KOPT-K1 (cell line): ENCODE results near the gene CTCF.

ENCODE experiments used
- H3K27ac ChIP-seq: fragments of 200-600 bp; sonication (generic); 2 replicates; pipeline ENCODE4 v1.5.1; 2016; ENCODE audit warnings: antibody characterized with exemption, mild to moderate bottlenecking, low read depth, low read length; ENCODE audit not compliant: poor library complexity, severe bottlenecking
- H3K36me3 ChIP-seq: fragments of 200-600 bp; sonication (generic); 2 replicates; pipeline ENCODE4 v1.5.1; 2017; ENCODE audit warnings: antibody characterized with exemption, mild to moderate bottlenecking, low read length, moderate library complexity; ENCODE audit not compliant: insufficient read depth
- H3K9me3 ChIP-seq: fragments of 200-600 bp; sonication (generic); 2 replicates; pipeline ENCODE4 v1.5.1; 2017; ENCODE audit warnings: antibody characterized with exemption, low read length, mild to moderate bottlenecking; ENCODE audit not compliant: insufficient read depth, poor library complexity, severe bottlenecking

The CTCF gene

DNA sequence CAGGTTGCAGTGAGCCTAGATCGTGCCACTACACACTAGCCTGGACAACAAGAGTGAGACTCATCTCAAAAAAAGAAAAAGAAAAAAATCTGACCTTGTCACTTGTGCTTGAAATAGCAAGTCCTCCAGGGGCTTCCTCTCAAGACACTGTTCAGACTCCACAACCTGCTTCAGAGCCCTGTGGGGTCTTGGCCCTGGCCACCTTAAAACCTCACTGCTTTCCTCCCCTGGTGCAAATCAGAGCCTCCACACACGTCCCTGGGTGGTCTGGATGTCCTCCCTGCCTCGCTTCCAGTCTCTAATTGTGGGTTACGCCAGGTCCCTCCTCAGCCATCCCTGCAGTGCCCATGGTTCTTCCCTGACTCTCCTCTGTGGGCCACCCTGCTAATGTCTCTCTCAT, 93.0 kb downstream of the CTCF start:
- Histone ChIP-seq H3K27ac (no peak overlapping the region), H3K9me3 (no peaks in the 10 kb centered on the region), H3K36me3 (peaks cover 83% of the 10 kb centered on the region)

DNA sequence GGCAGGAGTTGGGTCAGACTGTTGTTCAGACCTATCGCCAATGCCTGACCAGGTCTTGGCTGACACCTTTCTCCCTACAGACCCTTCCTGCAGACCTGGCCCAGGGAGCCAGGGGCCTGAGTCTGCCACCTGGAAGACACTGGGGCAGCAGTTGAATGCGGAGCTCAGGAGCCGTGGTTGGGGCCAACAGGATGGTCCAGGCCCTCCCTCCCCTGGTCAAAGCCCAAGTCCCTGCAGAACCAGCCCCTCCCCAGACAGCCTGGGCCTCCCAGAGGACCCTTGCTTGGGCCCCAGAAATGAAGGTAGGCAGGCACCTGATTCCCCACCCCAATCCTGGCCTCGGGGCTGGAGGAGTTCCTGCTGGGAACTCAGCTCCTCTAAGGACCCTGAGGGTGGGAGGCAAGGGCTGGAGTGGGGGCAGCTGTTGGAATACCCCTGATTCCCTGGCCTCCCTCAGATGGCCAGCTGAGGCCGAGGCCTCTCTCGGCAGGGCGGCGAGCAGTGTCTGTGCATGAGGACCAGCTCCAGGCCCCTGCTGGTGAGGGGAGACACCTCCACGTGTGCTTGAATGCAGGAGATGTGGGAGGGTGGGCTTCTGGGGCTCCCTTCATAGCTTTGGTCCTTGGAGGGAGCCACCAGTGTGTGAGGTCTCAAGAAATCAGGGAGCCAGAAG, 94.2 kb downstream of the CTCF start:
- peaks cover 72% of the 10 kb centered on the region for H3K36me3 ChIP-seq

DNA sequence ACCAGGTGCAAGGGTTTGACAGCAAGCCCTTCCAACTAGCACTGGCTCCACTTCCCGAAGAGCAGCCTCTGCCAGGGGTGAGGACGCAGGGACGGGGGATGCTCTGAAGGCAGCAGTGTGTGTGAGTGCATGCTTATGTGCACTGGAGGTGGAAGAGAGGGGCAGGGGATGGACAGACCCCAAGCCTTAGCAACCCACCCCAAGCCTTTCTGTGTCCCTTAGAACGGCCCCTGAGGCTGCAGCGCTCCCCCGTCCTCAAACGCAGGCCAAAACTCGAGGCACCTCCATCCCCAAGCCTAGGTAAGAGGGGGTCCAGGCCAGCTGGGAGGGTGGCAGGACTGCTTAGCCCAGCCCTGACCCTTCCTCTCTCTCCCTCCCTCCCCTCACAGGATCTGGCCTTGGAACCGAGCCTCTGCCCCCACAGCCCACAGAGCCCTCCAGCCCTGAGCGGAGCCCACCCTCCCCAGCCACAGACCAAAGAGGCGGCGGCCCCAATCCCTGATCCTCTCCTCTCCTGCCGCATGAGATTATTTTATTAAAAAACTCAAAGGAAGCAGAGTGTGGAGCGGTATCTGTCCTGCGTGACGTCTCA, 94.8 kb downstream of the CTCF start:
- Histone ChIP-seq H3K36me3 (peaks cover 66% of the 10 kb centered on the region), H3K27ac (no peak overlapping the region), H3K9me3 (no peaks in the 10 kb centered on the region)

More for the DNA sequence above, 94.2 kb downstream of the CTCF start:
- Histone ChIP-seq H3K27ac (no peak overlapping the region), H3K9me3 (no peaks in the 10 kb centered on the region)

DNA sequence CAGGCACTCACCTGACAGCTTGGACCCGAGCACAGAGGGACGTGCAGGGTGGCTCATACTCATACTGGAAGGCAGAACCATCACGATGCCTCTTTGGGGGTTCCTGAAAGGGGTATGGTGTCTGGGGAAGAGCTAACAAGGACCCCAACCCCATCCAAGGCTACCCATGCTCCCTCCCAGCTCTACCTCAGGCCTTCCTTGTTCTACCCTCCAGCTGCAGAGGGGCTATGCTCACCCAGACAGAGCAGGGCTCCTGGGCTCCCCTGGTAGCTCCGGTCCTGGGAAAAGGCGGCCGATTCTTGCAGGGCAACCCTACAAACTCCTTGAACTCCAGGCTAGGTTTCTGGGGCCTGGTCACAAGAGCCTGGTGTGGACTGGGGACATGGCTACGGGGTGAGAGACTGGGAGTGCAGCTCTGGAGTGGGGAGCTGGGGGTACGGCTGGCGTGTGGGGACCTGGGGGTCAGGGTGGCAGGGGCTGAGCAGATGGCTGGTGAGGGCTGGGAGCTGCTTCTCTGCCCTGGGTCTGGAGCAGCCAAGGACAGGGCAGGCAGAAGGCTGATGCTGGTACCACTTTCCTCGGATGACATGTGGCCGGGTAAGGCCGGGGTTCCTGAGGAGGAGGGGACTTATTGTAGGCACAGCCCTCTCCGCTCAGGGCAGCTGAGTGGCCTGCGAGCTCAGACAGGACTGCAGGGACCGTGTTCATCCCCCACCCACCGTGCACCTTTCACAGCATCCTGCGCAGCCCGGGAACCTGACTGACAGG, 95.6 kb downstream of the CTCF start:
- Histone ChIP-seq H3K9me3 (no peaks in the 10 kb centered on the region), H3K27ac (no peak overlapping the region), H3K36me3 (peaks cover 66% of the 10 kb centered on the region)

DNA sequence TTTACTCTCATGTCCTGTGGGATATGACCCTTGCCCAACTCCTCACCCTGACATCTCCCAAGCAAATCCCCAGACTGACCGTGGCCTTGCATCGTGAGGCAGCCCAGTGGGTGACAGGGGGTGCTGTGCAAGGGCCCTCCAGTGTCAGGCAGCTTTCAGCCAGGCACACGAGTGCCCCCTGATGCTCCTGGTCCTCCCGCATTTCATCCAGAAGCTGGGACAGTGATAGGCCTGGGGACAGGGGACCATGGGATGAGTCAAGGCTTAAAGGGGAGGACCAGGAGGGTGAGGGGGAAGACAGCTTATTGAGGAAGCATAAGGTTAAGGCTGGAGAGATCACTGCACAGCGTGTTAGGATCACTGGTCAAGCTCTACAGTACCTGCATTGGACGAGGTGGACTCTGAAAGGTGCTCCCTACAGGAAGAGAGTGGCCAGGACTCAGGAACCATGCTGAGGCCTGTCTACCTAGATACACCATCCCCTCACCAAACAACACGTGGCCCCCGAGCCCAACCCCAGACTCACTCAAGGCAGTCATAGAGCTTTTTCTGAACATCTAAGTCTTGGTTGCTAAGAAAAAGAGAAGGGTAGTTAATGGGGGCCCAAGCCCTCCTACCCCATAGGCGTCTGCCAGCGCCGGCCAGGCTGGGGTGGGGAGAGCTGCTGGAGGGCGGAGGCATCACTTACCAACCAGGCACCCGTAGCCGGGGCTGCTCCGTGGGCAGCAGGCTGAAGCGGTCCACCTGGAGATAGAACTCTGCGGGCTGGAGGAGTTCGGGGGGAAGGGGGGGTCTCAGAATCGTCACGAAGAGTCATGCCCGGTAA, 96.7 kb downstream of the CTCF start:
- H3K36me3 ChIP-seq = peaks cover 57% of the 10 kb centered on the region
- H3K9me3 ChIP-seq = no peaks in the 10 kb centered on the region
- peak overlapping the region; percentile 74 for H3K27ac ChIP-seq

DNA sequence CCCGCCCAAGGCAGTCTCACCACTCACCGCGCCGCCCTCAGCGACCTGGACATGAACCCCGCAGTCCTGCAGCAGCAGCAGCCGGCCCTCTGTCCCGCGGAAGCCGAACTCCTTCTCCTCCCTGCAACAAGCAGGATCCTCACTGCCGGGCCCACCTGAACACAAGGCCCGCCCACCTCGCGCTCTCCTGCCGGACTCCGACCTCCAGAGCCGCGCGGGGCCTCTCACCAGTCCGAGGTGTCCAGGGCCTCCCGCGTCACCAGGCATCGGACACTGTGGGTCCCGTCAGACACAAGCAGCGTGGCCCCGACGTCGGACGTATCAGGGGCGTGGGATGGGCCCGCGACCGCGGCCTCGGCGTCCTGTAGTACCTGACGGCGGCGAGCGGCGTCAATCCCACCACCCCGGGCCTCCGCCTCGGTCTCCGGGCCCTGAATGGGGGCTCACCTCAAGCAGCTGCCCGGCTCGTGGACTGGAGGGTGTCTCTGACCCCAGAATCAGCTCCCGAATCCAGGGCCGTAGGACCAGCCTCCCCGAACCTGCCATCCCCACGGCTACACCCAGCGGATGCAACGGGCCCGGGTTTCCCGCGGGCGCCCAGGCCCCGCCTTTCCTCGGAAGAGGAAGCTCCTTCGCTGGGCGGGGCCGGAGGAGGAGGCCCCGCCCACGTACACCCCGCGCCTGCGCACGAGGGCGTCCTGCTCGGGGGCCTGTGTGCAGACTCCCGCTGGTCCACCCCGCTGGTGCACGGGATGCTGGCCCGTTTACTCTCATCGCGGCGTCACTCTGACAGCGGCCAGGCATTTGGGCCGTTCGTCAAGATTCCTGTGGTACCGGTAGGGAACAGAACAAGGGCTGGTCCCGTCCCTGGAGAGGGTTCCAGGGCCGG, 97.6 kb downstream of the CTCF start, which contains the start of gene ACD:
TSS of gene ACD (minus strand) at position 586 of the 889 bp plus-strand sequence. CDS start at position 546, 40 bp downstream.
- Histone ChIP-seq H3K9me3 (no peaks in the 10 kb centered on the region), H3K27ac (peak within 1 kb of the TSS; percentile 74), H3K36me3 (peaks cover 49% of the 10 kb centered on the region)

DNA sequence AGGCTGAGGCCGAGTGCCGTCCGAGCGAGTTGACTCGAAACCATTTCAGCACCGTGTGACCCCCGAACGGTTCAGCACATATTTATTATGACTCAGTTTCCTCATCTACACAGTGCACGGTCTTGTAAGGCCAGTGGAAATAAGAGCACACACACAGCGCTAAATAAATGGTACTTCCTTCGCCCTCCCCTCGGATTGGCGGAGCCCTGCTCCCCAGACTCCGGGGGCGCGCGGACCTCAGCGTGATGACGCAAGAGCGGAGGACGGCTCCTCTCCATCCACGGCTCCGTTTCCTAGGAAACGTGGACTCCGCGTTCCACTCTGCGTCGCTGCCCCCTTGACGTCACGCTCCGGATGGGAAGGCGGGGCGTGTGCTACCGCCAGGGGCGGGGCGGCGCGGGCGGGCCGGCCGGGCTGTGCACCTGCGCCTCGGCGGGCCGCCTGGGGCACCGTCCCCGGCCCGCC, 98.3 kb downstream of the CTCF start, which contains the start of gene PARD6A:
TSS of gene PARD6A (plus strand) at position 397 of the 465 bp plus-strand sequence. CDS start 79 bp downstream, outside the sequence.
- Histone ChIP-seq H3K27ac (peak within 1 kb of the TSS; percentile 74), H3K36me3 (peaks cover 42% of the 10 kb centered on the region), H3K9me3 (no peaks in the 10 kb centered on the region)

DNA sequence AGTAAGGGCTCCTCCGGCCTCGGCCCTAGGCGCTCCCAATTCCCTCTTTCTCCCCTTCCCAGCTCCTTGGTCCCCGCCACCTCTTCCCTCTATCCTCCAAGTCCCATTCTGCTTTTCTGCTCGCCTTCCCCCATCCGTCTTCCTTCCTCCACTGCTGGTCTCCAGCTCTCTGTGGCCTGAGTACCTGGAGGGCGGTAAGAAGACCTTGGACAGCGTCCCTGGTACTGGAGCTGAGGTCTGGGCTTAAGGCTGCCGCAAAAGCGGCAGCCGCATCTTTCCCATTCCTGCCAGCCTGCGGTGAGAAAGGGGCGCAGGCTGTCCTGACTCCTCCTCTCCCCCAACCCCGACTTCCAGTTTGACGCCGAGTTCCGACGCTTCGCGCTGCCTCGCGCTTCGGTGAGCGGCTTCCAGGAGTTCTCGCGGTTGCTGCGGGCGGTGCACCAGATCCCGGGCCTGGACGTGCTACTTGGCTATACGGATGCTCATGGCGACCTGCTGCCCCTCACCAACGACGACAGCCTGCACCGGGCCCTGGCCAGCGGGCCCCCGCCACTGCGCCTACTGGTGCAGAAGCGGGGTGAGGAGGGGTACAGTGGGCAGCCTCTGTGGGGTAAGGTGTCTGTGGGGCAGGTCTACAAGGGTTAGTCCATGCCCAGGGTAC, 98.9 kb downstream of the CTCF start:
- no peaks in the 10 kb centered on the region for H3K9me3 ChIP-seq
- peak overlapping the region; percentile 74 for H3K27ac ChIP-seq
- peaks cover 35% of the 10 kb centered on the region for H3K36me3 ChIP-seq

DNA sequence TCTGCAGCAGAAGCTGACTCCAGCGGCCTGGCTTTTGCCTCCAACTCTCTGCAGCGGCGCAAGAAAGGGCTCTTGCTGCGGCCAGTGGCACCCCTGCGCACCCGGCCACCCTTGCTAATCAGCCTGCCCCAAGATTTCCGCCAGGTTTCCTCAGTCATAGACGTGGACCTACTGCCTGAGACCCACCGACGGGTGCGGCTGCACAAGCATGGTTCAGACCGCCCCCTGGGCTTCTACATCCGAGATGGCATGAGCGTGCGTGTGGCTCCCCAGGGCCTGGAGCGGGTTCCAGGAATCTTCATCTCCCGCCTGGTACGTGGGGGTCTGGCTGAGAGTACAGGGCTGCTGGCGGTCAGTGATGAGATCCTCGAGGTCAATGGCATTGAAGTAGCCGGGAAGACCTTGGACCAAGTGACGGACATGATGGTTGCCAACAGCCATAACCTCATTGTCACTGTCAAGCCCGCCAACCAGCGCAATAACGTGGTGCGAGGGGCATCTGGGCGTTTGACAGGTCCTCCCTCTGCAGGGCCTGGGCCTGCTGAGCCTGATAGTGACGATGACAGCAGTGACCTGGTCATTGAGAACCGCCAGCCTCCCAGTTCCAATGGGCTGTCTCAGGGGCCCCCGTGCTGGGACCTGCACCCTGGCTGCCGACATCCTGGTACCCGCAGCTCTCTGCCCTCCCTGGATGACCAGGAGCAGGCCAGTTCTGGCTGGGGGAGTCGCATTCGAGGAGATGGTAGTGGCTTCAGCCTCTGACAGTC, 99.7 kb downstream of the CTCF start:
- Histone ChIP-seq H3K27ac (no peak overlapping the region), H3K9me3 (no peaks in the 10 kb centered on the region), H3K36me3 (peaks cover 27% of the 10 kb centered on the region)

DNA sequence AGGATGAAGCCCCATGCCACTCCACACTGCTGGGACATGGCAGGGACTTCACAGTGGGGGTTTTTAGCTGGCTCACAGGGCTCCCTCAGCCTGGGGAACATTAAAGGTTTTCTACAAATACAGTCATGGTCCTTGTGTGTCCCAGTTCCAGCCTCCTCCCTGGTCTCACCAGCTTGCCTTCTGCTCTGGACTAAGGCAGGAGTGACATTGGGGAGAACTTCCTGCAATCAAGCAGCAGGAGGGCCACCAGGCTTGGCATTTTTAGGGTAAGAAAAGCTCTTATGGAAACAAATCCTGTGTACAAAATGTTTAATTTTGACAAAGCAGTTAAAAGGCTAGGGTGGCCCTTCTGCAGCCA, 100.3 kb downstream of the CTCF start:
- H3K36me3 ChIP-seq = peaks cover 21% of the 10 kb centered on the region
- H3K9me3 ChIP-seq = no peaks in the 10 kb centered on the region
- no peak overlapping the region for H3K27ac ChIP-seq

DNA sequence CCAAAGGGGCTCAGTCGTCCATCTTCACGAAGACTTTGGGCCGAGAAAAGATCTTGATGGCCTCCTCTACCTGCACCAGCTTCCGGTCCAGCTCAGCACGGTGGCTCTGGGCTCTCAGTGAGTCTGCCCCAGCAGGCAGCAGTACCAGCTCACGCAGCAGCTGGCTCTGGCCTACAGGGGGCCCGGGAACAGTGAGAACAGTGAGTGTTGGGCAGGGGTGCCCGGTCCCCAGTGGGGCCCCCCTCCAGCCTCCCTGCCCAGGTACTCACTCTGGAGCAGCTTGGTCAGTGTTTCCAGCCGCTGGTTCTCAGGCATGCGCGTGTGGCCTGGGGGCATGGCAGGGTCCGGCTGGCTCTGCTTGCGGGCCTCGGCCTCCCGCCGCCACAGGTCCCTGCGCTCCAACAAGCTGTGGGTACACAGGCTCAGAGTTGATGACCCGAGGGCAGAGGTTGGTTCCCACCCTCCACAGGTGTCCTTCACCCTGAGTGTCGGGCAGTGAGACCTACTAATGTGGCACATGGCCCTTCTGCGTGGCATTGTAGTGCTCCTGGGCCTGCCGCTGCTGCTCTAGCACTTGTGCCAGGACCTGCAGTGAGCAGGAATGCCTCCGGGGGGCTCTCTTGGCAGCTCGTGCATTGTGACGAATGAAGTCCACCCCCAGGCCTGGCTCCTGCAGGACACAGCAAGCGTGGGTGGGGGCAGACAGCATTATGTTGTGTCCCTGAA, 101.0 kb downstream of the CTCF start:
- Histone ChIP-seq H3K36me3 (peaks cover 15% of the 10 kb centered on the region), H3K27ac (no peak overlapping the region), H3K9me3 (no peaks in the 10 kb centered on the region)

DNA sequence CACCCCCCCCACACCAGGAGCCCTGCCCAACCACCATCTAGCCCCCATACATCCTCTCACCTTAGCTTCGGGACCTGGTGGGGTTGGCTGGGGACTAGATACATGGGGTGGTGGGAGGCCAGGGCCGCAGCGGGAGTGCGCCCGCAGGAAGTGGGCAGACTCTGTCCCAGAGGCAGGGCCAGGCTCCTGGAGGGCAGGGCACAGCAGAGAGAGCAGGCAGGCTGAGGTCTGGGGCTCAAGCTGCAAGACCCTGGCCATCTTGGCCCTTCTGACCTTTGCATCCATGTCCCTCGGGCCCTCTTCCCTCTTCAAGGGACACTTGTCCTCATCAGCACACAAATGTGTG, 101.5 kb downstream of the CTCF start:
- H3K9me3 ChIP-seq = no peaks in the 10 kb centered on the region
- H3K27ac ChIP-seq = no peak overlapping the region
- H3K36me3 ChIP-seq = peaks cover 9% of the 10 kb centered on the region
